OCI-LY3 (cell line): ENCODE measurements around the gene IGLL1.

ENCODE experiments used
- CTCF ChIP-seq: fragments of 200-600, 300-600 bp; sonication (generic); IDR thresholded peaks from 2 replicates; pipeline ENCODE4 v1.5.1; 2014; ENCODE audit warnings: antibody characterized with exemption, low read length, low read depth
- EZH2phosphoT487 ChIP-seq: fragments of 200-600 bp; shearing (Covaris generic); IDR thresholded peaks from 2 replicates; pipeline ENCODE4 v1.6.1; 2018; ENCODE audit warnings: antibody characterized with exemption, mixed run types, low read depth

GRCh38 chr22:23566705-23567475 is 13.2 kb downstream of the IGLL1 start:
- no peak for TF ChIP-seq CTCF
- no peak for TF ChIP-seq EZH2phosphoT487
